Measurements from ENCODE around the gene GATD1.
A peak's percentile ranks its signal among the peaks of the same experiment; 100 is the strongest.

The GATD1 gene

GRCh38 chr11:728901-729491 is 48.3 kb downstream of the GATD1 start:
- DNase-seq (ENCODE audit: low read depth in 2 of 2): no peak

GRCh38 chr11:727859-728748 is 49.2 kb downstream of the GATD1 start:
- no peak overlapping the region for H3K4me3 ChIP-seq (replicated peaks in 1 of 2; ENCODE audit: low read depth in 2 of 2, low read length in 2 of 2)
- peak; percentile 78 to 95 for DNase-seq (ENCODE audit: low read depth in 2 of 2)
- TF ChIP-seq, protein P1, sequence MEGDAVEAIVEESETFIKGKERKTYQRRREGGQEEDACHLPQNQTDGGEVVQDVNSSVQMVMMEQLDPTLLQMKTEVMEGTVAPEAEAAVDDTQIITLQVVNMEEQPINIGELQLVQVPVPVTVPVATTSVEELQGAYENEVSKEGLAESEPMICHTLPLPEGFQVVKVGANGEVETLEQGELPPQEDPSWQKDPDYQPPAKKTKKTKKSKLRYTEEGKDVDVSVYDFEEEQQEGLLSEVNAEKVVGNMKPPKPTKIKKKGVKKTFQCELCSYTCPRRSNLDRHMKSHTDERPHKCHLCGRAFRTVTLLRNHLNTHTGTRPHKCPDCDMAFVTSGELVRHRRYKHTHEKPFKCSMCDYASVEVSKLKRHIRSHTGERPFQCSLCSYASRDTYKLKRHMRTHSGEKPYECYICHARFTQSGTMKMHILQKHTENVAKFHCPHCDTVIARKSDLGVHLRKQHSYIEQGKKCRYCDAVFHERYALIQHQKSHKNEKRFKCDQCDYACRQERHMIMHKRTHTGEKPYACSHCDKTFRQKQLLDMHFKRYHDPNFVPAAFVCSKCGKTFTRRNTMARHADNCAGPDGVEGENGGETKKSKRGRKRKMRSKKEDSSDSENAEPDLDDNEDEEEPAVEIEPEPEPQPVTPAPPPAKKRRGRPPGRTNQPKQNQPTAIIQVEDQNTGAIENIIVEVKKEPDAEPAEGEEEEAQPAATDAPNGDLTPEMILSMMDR (IDR thresholded peaks at IDR 0.05; ENCODE audit: low read depth, low read length): peak; percentile 99

More at GRCh38 chr11:728901-729491, 48.3 kb downstream of the GATD1 start:
- H3K4me3 ChIP-seq (replicated peaks in 1 of 2; ENCODE audit: low read depth in 2 of 2, low read length in 2 of 2): no peak overlapping the region
- TF ChIP-seq, protein P1 (IDR thresholded peaks at IDR 0.05; ENCODE audit: low read depth, low read length): no peak

- TF ChIP-seq, protein P1 (IDR thresholded peaks at IDR 0.05; ENCODE audit: low read depth, low read length): no peak
- no peak overlapping the region for H3K4me3 ChIP-seq (replicated peaks in 1 of 2; ENCODE audit: low read depth in 2 of 2, low read length in 2 of 2)
- DNase-seq (ENCODE audit: low read depth in 2 of 2): no peak
Observed at GRCh38 chr11:727281-727701, 50.0 kb downstream of the GATD1 start.

DNA sequence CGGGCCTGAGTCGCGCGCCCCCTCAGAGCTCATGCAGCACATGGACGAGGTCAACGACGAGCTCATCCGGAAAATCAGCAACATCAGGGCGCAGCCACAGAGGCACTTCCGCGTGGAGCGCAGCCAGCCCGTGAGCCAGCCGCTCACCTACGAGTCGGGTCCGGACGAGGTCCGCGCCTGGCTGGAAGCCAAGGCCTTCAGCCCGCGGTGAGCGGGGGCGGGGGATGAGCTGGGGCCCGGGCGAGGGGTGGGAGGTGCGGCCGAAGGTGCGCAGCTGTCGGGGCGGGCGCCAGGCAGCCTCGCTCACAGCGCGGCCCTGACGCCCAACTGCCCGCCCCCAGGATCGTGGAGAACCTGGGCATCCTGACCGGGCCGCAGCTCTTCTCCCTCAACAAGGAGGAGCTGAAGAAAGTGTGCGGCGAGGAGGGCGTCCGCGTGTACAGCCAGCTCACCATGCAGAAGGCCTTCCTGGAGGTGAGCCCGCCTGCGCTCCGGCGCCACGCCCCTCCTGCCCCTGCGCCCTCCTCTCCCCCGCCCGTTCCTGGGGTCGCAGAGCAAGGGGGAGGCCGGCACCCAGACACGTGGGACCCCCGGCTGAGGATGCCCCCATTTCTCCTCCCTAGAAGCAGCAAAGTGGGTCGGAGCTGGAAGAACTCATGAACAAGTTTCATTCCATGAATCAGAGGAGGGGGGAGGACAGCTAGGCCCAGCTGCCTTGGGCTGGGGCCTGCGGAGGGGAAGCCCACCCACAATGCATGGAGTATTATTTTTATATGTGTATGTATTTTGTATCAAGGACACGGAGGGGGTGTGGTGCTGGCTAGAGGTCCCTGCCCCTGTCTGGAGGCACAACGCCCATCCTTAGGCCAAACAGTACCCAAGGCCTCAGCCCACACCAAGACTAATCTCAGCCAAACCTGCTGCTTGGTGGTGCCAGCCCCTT is 50.7 kb downstream of the GATD1 start:
- TF ChIP-seq, protein P1 (IDR thresholded peaks at IDR 0.05; ENCODE audit: low read depth, low read length): no peak
- no peak overlapping the region for H3K4me3 ChIP-seq (replicated peaks in 1 of 2; ENCODE audit: low read depth in 2 of 2, low read length in 2 of 2)
- DNase-seq (ENCODE audit: low read depth in 2 of 2): peak in 1 of 2 donors; percentile 33

- TF ChIP-seq, protein P1 (IDR thresholded peaks at IDR 0.05; ENCODE audit: low read depth, low read length): no peak
- no peak for DNase-seq (ENCODE audit: low read depth in 2 of 2)
Observed at GRCh38 chr11:725624-726202, 51.6 kb downstream of the GATD1 start.

DNA sequence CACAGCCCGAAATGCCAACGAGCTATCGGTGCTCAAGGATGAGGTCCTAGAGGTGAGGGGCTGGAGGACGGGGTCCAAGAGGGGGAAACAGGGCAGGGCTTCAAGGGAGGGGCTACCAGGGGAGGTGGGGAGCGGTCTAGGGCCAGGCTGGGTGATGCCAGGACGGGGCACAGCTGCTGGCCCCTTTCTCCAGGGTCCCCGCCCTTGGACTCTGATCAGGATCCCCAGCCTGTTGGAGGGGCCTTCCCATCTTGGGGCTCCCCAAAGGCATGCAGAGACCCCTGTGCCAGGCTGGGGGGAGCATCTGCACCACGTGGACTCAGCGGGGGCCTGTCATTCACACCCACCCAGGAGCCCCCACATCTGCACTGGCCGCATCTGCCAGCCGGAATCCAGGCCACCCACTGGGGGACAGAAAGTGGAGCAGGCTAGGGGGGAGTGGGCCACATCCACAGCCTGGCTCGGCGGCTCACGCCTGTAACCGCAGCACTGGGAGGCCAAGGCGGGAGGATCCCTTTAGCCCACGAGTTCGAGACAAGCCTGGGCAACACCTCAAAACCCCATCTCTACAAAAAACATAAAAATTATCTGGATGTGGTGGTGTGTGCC is 52.4 kb downstream of the GATD1 start:
- TF ChIP-seq, protein P1 (IDR thresholded peaks at IDR 0.05; ENCODE audit: low read depth, low read length): no peak
- H3K4me3 ChIP-seq (replicated peaks in 1 of 2; ENCODE audit: low read depth in 2 of 2, low read length in 2 of 2): no peak overlapping the region
- DNase-seq (ENCODE audit: low read depth in 2 of 2): no peak

More at GRCh38 chr11:725624-726202, 51.6 kb downstream of the GATD1 start:
- no peak overlapping the region for H3K4me3 ChIP-seq (replicated peaks in 1 of 2; ENCODE audit: low read depth in 2 of 2, low read length in 2 of 2)
